Epithelial cell of esophagus (primary cell): Measurements from ENCODE around the gene WARS2.

Experiments used
- DNase-seq: peaks from one replicate; pipeline ENCODE4 v3.0.0; 2010; ENCODE audit warnings: low read depth
- H3K4me3 ChIP-seq: 2 replicates; pipeline ENCODE4 v1.5.1; 2011; ENCODE audit warnings: mild to moderate bottlenecking, low read length, control low read depth
- CTCF ChIP-seq: IDR thresholded peaks from 2 replicates; pipeline ENCODE4 v1.5.1; 2011; ENCODE audit warnings: low read depth, mild to moderate bottlenecking, low read length, control low read depth, inconsistent platforms; ENCODE audit not compliant: insufficient read depth; ENCODE audit errors: missing control alignments

The WARS2 gene

GRCh38 chr1:119079881-119080280, 60.6 kb downstream of the WARS2 start:
- H3K4me3 ChIP-seq: no peak overlapping the region
- TF ChIP-seq CTCF: no peak
- DNase-seq: no peak

- no peak for TF ChIP-seq CTCF
- DNase-seq: peak; percentile 43
- H3K4me3 ChIP-seq: no peak overlapping the region
These were observed 64.8 kb downstream of the WARS2 start for GRCh38 chr1:119075614-119076013.

- DNase-seq: no peak
- H3K4me3 ChIP-seq: no peak overlapping the region
- TF ChIP-seq CTCF: no peak
These were observed 69.1 kb downstream of the WARS2 start for GRCh38 chr1:119071321-119071720.

DNA sequence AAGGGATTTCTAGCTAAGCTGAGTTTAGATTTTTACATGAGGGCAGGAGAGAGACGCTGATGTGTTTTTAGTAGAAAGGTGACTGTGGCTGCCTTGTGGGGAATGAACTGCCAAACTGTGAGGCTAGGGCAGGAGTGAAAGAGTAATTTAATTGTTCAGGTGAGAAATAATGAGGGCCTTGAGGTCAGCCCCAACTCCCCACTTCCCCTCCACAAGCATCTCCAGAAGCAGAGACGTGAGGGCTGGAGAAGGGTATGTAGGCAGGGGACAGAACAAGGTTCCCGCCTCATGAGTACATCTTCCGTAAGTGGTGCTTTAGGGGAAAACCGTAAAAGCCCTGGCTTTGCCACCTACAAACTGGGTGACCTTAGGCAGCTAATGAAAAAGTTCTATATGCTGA, 70.8 kb downstream of the WARS2 start:
- no peak overlapping the region for H3K4me3 ChIP-seq
- TF ChIP-seq CTCF: no peak
- no peak for DNase-seq

- no peak for TF ChIP-seq CTCF
- DNase-seq: no peak
These were observed 72.0 kb downstream of the WARS2 start for GRCh38 chr1:119068427-119068826.

DNA sequence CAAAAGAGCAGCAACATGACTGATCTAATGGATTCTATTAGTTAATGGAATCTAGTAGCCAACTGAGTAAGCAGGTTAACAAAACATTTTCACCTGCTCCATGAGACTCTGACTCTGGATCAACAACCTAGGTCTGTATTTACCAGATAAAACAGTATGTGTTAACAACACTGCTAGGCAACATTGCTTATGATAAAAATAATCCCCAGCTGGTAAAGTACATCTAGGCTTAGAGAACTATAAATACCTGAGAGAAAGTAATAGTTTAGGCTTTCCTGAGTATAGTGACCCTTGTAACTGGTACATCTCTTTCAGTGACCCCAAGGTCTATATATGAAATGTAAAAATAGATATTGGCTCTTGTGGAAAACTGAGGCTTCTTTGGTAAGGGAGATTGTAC, 78.8 kb downstream of the WARS2 start:
- DNase-seq: no peak
- no peak overlapping the region for H3K4me3 ChIP-seq
- TF ChIP-seq CTCF: no peak

More at GRCh38 chr1:119068427-119068826, 72.0 kb downstream of the WARS2 start:
- no peak overlapping the region for H3K4me3 ChIP-seq

DNA sequence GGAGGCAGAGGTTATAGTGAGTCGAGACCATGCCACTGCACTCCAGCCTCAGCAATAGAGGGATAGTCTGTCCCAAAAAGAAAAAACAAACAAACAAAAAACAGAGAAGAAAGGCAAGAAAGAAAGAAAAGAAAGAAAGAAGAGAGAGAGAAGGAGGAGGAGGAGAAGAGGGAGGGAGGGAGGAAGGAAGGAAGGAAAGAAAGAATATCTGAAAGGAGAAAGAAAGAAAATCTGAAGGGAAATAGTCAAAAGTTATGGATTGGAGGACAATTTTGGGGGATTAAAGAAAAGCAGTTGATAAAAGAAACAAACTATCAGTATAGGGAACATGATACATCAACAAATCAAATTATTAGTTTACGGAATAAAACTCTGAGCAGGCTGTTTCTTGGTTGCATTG, 84.9 kb downstream of the WARS2 start:
- TF ChIP-seq CTCF: no peak

More for the DNA sequence above, 84.9 kb downstream of the WARS2 start:
- no peak for DNase-seq
- no peak overlapping the region for H3K4me3 ChIP-seq
